ENCODE results near the gene C2CD4D.

- TF ChIP-seq RAD21 (CRISPR knock-in tag; IDR thresholded peaks at IDR 0.05) (no peak), FOXP4 (CRISPR knock-in tag; IDR thresholded peaks at IDR 0.05) (no peak), ZNF607 (CRISPR knock-in tag; IDR thresholded peaks at IDR 0.05; ENCODE audit: borderline replicate concordance) (no peak), SETDB1 (CRISPR knock-in tag; IDR thresholded peaks at IDR 0.05; ENCODE audit: borderline replicate concordance) (no peak)
Measured at GRCh38 chr1:151887028-151887427, 47.4 kb upstream of the C2CD4D start.

All from HepG2 (cell line).